Activated naive CD4-positive, alpha-beta T cell treated with anti-CD3 and anti-CD28 coated beads, Interleukin-2, amount 50 U/mL, for 24 hours (primary cell): ENCODE results near the gene NFIA.

Source experiments
- H3K27ac Mint-ChIP-seq: one replicate; pipeline ENCODE4 v1.8.0; 2021; ENCODE audit warnings: mild to moderate bottlenecking, mixed read lengths
- H3K27me3 Mint-ChIP-seq: one replicate; pipeline ENCODE4 v1.8.0; 2021; ENCODE audit warnings: mixed read lengths
- H3K36me3 Mint-ChIP-seq: one replicate; pipeline ENCODE4 v1.8.0; 2021; ENCODE audit warnings: mixed read lengths
- H3K4me1 Mint-ChIP-seq: one replicate; pipeline ENCODE4 v1.8.0; 2021; ENCODE audit warnings: mixed read lengths
- H3K4me3 Mint-ChIP-seq: one replicate; pipeline ENCODE4 v1.8.0; 2021; ENCODE audit warnings: mild to moderate bottlenecking, mixed read lengths
- H3K9me3 Mint-ChIP-seq: one replicate; pipeline ENCODE4 v1.8.0; 2021; ENCODE audit warnings: mixed read lengths

The NFIA gene

GRCh38 chr1:61428146-61428545 lies 345.8 kb downstream of the NFIA start:
- H3K36me3 Mint-ChIP-seq: no peaks in the 10 kb centered on the region
- H3K27me3 Mint-ChIP-seq: no peaks in the 10 kb centered on the region
- H3K4me1 Mint-ChIP-seq: no peaks in the 10 kb centered on the region
- no peak overlapping the region for H3K4me3 Mint-ChIP-seq
- no peaks in the 10 kb centered on the region for H3K9me3 Mint-ChIP-seq
- H3K27ac Mint-ChIP-seq: no peak overlapping the region

- Mint-ChIP-seq H3K9me3 (no peaks in the 10 kb centered on the region), H3K27me3 (no peaks in the 10 kb centered on the region)
Measured at GRCh38 chr1:61432616-61433388, 350.4 kb downstream of the NFIA start.

GRCh38 chr1:61433646-61434045 lies 351.3 kb downstream of the NFIA start:
- Mint-ChIP-seq H3K27ac (no peak overlapping the region), H3K4me1 (no peaks in the 10 kb centered on the region), H3K36me3 (no peaks in the 10 kb centered on the region), H3K27me3 (no peaks in the 10 kb centered on the region), H3K4me3 (no peak overlapping the region), H3K9me3 (no peaks in the 10 kb centered on the region)

More at GRCh38 chr1:61432616-61433388, 350.4 kb downstream of the NFIA start:
- no peak overlapping the region for H3K27ac Mint-ChIP-seq
- H3K4me3 Mint-ChIP-seq: no peak overlapping the region
- no peaks in the 10 kb centered on the region for H3K36me3 Mint-ChIP-seq
- H3K4me1 Mint-ChIP-seq: no peaks in the 10 kb centered on the region

DNA sequence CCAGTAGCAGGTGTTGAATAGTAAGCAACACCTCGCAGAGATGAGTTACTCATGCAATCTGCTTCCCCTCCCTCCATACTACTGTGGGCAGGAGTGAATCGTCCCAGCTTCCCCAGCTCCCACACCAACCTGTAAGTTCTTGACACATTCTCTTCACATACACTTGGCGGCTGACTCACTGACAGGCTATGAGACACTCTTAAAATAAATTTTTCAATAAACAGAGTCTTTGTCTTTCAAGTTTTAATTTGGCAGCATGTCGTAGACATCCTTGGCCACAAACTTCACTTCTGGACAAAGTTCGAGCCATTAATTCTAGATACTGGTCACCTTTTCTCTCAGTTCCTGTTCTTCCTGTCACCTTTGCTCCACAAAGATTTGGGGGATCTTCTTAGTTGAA lies 351.9 kb downstream of the NFIA start:
- H3K4me1 Mint-ChIP-seq: no peaks in the 10 kb centered on the region
- H3K27ac Mint-ChIP-seq: no peak overlapping the region
- no peaks in the 10 kb centered on the region for H3K9me3 Mint-ChIP-seq
- H3K4me3 Mint-ChIP-seq: no peak overlapping the region
- no peaks in the 10 kb centered on the region for H3K27me3 Mint-ChIP-seq
- H3K36me3 Mint-ChIP-seq: no peaks in the 10 kb centered on the region

- no peak overlapping the region for H3K27ac Mint-ChIP-seq
- no peaks in the 10 kb centered on the region for H3K4me1 Mint-ChIP-seq
- no peaks in the 10 kb centered on the region for H3K36me3 Mint-ChIP-seq
- no peak overlapping the region for H3K4me3 Mint-ChIP-seq
- no peaks in the 10 kb centered on the region for H3K9me3 Mint-ChIP-seq
- H3K27me3 Mint-ChIP-seq: no peaks in the 10 kb centered on the region
Measured at GRCh38 chr1:61435226-61435625, 352.9 kb downstream of the NFIA start.

- Mint-ChIP-seq H3K4me3 (no peak overlapping the region), H3K4me1 (no peaks in the 10 kb centered on the region), H3K27ac (no peak overlapping the region), H3K9me3 (no peaks in the 10 kb centered on the region), H3K27me3 (no peaks in the 10 kb centered on the region), H3K36me3 (no peaks in the 10 kb centered on the region)
Measured at GRCh38 chr1:61436016-61436415, 353.7 kb downstream of the NFIA start.

DNA sequence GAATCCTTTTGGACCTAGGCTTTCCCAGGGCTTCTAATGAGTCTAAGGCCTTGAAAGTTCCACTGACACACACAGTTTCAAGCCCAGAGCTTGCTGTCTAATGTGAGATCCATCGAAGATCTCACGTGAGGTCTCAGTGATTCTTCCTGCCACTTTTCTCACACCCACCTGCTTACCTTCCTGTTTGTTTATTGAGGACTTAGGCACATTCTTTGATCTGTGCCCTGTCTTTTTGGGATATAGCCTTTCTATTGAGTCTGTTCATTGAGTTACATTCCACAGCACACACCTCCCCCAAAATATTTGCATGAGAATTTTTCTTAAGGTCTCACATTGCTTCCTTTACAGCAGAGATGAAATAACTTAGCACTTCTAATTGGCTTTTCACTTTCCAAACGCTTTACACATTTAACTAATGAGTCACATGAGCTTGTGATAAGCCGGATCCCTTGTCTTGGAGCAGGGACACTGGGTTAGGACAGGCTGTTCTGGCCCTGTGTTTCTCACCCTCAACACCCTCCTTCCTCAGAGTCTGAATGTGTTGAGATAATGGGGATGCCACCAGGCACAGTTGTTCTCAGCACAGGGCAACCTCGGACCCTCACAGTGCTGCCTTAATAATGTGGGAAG lies 354.2 kb downstream of the NFIA start:
- no peaks in the 10 kb centered on the region for H3K9me3 Mint-ChIP-seq
- no peaks in the 10 kb centered on the region for H3K4me1 Mint-ChIP-seq
- H3K27me3 Mint-ChIP-seq: no peaks in the 10 kb centered on the region
- no peak overlapping the region for H3K4me3 Mint-ChIP-seq
- H3K27ac Mint-ChIP-seq: no peak overlapping the region
- H3K36me3 Mint-ChIP-seq: no peaks in the 10 kb centered on the region

- Mint-ChIP-seq H3K4me3 (no peak overlapping the region), H3K36me3 (no peaks in the 10 kb centered on the region), H3K27me3 (no peaks in the 10 kb centered on the region), H3K27ac (no peak overlapping the region), H3K4me1 (no peaks in the 10 kb centered on the region), H3K9me3 (no peaks in the 10 kb centered on the region)
Measured at GRCh38 chr1:61439234-61439633, 356.9 kb downstream of the NFIA start.

DNA sequence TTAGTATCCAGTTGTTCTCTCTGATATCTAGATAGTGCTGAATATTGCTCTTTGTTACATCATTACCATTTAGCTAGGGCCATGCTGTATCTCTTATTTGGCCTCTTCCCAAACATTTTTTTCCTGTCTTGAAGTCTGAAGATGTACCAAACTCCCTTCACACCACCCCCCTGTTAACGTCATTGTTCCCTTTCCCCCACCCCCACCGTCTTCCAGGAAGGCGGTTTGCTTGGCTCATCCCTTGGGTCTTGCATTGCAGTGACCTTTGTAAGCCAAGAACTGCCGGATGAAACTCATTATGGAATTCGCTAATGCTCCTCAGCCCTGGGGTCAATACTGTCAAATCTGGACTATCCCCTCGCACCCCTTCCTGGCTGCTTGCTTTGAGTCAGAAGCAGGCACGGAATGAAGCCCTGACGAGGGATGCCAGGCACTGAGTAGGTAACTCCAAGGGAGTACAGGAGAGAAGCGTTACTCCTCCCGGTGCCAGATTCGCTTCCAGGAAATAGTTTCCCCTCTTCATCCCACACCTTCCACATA lies 359.4 kb downstream of the NFIA start:
- Mint-ChIP-seq H3K9me3 (no peaks in the 10 kb centered on the region), H3K27ac (no peak overlapping the region), H3K36me3 (no peaks in the 10 kb centered on the region), H3K4me1 (no peaks in the 10 kb centered on the region), H3K4me3 (no peak overlapping the region), H3K27me3 (no peaks in the 10 kb centered on the region)

- no peak overlapping the region for H3K27ac Mint-ChIP-seq
- no peaks in the 10 kb centered on the region for H3K4me1 Mint-ChIP-seq
- H3K27me3 Mint-ChIP-seq: no peaks in the 10 kb centered on the region
- H3K4me3 Mint-ChIP-seq: no peak overlapping the region
- H3K9me3 Mint-ChIP-seq: no peaks in the 10 kb centered on the region
- no peaks in the 10 kb centered on the region for H3K36me3 Mint-ChIP-seq
Measured at GRCh38 chr1:61442544-61442943, 360.2 kb downstream of the NFIA start.

GRCh38 chr1:61444288-61444687 lies 361.9 kb downstream of the NFIA start:
- H3K27ac Mint-ChIP-seq: no peak overlapping the region
- H3K36me3 Mint-ChIP-seq: no peaks in the 10 kb centered on the region
- H3K9me3 Mint-ChIP-seq: no peaks in the 10 kb centered on the region
- no peaks in the 10 kb centered on the region for H3K4me1 Mint-ChIP-seq
- H3K4me3 Mint-ChIP-seq: no peak overlapping the region
- no peaks in the 10 kb centered on the region for H3K27me3 Mint-ChIP-seq

GRCh38 chr1:61445269-61445825 lies 363.0 kb downstream of the NFIA start:
- no peaks in the 10 kb centered on the region for H3K36me3 Mint-ChIP-seq
- no peaks in the 10 kb centered on the region for H3K27me3 Mint-ChIP-seq
- H3K4me3 Mint-ChIP-seq: no peak overlapping the region
- H3K4me1 Mint-ChIP-seq: no peaks in the 10 kb centered on the region
- H3K9me3 Mint-ChIP-seq: no peaks in the 10 kb centered on the region
- H3K27ac Mint-ChIP-seq: no peak overlapping the region

DNA sequence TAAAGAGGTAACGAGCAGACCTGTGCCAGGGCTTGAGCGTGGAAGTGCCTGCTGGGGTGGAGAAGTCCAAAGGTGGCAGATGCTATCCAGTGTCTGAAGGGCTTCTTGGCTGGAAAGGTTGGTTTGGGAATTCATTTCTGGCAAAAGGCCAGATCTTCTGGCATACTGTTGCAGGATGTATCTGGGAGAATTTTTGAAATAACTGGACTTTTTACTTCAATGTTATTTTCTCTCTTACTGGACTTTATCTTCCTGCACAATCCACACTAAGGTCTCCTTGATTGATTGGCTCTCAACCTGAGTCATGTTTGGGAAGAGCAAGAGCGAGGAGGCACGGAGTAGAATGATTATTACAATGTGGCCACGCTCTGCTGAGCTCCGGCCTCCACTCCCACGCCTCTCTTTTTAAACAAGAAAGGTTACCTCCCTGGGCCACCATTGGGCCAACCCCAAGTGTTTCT lies 364.2 kb downstream of the NFIA start:
- Mint-ChIP-seq H3K4me1 (no peaks in the 10 kb centered on the region), H3K27ac (no peak overlapping the region), H3K9me3 (no peaks in the 10 kb centered on the region), H3K27me3 (no peaks in the 10 kb centered on the region), H3K4me3 (no peak overlapping the region), H3K36me3 (no peaks in the 10 kb centered on the region)

DNA sequence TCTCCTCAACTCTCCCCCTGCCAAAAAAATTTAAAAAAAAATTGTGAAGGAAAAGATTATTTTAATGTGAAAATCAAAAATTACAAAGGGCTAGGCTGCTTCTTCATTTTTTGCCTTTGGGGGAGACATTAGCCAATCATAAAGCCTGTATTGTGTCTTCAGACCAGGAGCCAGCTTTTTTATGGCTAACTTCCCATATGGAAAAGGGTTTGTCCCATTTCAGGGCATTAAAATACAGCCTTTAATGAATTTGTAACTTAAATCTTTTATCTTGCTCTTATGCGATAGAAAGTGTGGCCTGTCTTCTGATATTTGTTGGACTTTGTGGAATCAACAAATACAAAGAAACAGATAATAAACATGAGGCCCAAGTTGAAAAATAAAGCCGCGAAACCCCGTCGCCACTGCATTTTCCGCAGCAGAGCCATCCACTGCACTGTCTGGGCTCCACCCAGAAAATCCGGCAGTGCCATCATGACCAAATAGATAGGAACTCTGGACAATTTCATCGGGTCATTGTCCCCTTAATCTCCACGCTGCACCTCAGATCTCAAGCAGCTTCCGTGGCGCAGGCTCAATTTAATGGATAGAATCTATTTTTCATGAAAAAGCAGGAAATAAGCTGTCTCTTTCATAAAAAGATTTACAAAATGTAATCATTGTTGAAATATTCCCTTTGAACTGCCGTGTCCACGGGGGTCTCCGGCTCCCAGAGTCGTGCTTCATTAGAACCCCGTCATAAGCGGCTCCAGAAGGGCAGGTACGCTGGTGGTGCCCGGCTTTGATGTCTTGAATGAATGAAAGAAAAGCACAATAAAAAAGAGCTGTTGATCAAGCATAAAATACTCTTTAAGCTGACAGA lies 365.0 kb downstream of the NFIA start:
- H3K9me3 Mint-ChIP-seq: no peaks in the 10 kb centered on the region

DNA sequence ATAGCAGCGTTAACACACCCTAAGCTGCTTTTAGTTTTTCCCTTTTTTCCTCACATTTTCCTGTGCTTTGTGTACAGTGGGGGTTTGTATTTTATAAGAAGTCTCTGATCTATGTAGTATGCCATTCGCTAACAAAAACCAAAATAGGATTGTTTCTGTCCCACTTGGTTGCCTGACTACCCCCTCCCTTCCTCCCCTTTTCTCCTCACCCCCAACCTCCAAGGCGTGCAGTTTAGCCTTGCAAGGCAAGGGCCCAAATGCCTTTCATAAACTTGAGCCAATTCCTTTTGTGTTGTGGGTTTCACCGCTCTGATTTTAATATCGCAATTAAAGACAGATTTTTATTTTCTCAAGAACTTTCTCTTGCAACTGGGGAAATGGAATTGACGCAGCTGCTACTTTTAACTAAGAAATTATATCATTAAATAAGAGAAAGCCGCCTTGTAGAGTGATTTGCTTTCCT lies 365.6 kb downstream of the NFIA start:
- no peaks in the 10 kb centered on the region for H3K9me3 Mint-ChIP-seq
- H3K36me3 Mint-ChIP-seq: no peaks in the 10 kb centered on the region
- peaks cover 2% of the 10 kb centered on the region for H3K4me1 Mint-ChIP-seq
- no peak overlapping the region for H3K27ac Mint-ChIP-seq
- no peak overlapping the region for H3K4me3 Mint-ChIP-seq
- no peaks in the 10 kb centered on the region for H3K27me3 Mint-ChIP-seq

More for the DNA sequence above, 365.0 kb downstream of the NFIA start:
- Mint-ChIP-seq H3K27ac (no peak overlapping the region), H3K36me3 (no peaks in the 10 kb centered on the region), H3K4me3 (no peak overlapping the region), H3K4me1 (no peaks in the 10 kb centered on the region), H3K27me3 (no peaks in the 10 kb centered on the region)
